HG02938 (cell line): ENCODE results near the gene SULT1C4.
A peak's percentile ranks its signal among the peaks of the same experiment; 100 is the strongest.

Experiments
- ATAC-seq: cut with Tn5 transposase; IDR thresholded peaks from one replicate; pipeline ENCODE4 v1.9.1; 2021; ENCODE audit warnings: mild to moderate bottlenecking, moderate library complexity; ENCODE audit not compliant: unreplicated experiment

Gene SULT1C4

DNA sequence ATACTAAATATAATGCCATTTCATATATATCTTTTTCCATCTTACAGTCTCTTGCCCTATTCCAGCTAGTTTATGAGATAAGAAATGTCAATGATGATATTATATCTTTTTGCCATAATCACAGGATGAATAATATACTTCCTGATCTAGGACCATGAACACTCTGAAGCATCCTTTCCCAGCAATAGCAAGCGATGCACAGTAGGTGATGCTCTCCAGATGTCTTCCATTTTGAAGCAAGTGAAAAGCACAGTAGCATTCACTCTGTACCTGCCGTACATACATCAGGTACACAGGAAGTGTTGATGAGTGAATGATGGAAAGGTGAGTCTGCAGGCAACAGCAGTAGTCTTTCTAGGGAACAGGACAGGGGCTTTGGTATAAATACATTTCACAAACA is 8.6 kb upstream of the SULT1C4 start:
- ATAC-seq: no peak

DNA sequence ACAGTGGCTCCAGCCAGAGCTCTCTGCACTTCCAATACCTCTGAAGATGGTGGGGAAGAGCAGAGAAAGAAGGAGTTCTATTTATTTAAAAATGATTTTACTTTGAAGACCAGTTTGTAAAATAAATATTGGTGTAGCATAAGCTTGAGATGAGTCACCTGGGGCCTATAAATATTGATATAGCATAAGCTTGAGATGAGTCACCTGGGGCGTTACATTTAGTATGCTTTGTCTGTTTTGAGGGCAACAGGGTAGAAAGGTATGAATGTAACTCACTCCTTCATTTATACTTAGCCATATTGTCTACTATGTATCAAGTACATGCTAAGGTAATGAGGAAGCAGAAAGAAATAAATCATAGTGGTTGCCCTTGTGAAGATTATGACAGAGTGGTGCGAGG is 7.7 kb upstream of the SULT1C4 start:
- no peak for ATAC-seq

DNA sequence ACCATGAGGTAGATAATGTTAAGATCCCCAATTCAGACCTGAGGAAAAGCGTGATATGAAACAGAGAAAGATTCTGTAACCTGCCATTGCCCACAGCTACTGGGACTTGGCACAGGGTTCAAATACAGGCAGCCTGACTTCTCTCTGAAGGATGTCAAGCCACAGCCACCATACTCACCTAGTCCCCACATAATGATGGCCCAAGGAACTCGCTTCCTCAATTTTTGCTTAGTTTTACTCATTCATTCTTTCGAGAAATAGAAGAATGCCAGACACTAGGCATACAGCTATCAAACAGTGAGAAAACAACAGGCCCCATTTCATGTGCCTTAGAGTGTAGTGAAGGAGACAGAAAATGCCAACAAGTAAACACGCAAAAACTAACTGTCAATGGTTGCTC is 980 bp upstream of the SULT1C4 start:
- no peak for ATAC-seq

DNA sequence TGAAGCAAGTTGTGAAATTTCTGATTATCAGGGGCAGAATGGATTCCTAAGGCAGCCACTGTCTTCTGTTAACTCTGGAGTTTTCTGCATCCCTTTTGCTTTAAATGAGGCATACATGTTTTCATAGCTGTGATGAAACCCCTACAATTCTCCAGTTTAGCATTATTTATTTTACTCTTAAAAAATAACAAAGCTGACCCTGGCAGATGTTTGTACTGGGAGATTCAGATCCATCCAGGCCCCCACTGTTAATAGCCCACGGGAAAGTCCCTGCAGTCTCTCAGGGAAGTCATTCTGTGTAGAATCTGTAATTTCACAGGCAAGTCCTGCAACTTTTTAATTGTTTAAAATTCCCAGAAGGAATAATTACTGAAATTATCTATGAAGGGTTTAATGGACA is 353 bp upstream of the SULT1C4 start:
- ATAC-seq: no peak

DNA sequence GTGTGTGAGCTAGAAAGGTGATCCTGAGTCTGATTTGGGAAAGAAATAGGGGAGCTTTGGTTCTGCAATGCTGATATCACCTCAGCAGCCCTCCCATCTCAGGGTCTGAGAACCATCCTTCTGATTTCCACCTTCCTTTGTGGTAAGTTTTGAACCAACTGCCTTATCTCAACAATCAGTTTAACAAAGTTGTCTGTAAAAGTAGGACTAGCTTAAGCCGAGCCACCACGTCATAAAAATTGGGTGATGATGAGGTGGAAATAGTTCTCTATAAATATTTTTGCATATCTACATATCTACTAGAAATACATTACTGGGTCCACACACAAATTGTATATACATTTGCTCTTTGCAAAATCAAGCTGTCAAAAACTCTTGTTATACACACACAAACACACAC is 1.1 kb downstream of the SULT1C4 start:
- ATAC-seq: no peak

DNA sequence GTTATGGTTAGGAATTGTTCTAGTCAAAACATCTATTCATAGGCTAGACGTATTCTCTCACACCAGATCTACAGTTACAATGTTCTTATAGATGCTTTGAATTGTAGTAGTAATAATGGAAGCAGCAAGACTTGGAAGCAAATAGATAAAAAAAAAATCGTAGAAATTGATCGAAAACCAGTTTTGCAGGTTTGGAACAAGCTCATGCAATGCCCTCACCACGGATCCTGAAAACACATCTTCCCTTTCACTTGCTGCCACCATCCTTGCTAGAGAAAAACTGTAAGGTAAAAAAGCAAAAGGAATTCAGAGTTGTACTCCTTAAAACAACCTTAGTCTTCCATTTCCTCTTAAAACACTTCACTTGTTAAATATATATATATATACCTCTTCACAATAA is 4.4 kb downstream of the SULT1C4 start:
- no peak for ATAC-seq

DNA sequence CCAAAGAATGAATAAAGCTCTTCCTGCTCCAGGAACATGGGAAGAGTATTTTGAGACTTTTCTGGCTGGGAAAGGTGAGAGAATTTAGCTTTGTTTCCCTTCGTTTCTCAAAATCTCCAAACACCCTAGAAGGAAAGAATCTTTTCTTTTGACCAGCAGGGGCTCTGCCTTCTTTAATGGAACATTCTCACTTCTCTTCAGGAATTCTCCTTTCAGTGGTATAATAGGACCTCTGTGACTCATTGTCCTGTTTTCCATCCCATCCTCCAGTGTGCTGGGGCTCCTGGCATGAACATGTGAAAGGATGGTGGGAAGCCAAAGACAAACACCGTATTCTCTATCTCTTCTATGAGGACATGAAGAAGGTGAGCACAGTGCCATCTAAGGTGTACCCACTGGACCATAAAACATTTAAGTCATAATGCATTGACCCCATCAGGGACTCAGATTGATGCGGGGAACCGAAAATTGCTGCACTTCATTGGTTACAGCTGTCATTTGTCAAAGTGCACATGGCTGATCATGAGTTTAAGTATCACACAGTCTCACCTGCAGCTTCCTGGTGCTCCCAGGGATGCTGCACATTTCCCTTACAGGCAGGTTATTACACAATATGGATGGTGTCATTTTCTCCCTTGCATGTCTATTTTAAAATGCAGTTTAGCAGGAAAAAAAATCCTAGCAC is 5.5 kb downstream of the SULT1C4 start:
- ATAC-seq: no peak

DNA sequence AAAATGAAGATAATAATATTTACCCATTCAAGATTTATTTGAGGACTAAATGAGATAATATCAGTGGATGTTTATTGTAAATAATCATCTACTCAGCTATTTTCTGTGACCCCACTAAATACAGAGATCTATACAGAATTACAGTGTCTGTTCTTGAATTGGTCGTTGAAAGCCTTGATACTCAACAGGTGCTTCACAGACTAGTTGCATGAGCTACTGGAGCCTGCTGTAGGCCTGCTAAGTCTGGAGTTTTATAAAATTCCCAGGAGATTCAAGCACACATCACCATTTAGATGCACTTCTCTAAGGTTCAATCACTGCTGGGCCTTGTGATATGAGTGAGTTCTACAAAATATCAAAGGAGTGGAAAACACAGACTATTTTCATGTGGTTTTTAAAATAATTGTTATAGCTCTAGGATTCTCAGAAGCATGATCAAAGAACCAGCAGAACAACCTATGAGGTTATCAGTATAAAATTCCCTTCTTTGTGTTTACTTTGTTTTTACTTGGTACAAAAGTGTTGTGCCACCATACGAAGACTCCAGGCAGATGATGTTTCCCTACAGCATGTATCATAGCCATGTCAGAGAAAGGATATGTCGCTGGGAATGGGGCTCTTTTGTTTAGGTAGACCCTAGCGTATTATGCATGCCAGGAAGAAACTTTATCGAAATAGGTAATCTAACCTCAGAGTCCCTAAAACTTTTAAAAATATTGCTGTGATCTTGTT is 7.1 kb downstream of the SULT1C4 start:
- ATAC-seq: no peak

DNA sequence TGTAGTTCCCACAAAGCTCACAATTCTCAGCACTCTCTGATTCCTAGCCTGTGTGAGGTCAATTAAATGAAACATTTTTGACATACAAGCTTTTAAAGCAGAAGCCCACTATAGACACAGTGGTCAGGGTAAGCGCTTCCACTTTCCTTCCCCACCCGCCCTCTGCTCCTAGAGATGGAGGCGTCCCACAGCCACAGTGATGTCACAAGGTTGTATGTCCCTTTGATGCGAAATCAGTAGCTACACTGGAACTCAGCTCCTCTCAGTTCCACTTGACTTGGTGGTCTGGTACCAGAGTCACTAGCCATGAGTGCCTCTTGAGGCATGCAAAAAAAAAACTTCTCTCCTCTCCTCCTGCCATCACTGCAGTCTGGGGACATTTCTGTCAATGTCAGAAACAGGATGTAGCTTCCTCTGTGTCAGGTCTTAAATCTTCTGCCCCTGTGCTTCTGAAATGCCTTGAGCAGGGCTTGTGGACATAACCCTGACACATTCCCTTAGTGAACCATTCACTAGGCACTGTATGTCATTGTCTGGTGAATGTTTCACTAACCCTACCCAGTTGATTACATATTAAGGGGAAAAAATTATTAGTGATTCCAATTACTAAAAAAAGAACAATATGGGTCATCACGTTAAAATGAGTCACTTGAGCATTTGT is 7.8 kb downstream of the SULT1C4 start:
- peak; percentile 76 for ATAC-seq

DNA sequence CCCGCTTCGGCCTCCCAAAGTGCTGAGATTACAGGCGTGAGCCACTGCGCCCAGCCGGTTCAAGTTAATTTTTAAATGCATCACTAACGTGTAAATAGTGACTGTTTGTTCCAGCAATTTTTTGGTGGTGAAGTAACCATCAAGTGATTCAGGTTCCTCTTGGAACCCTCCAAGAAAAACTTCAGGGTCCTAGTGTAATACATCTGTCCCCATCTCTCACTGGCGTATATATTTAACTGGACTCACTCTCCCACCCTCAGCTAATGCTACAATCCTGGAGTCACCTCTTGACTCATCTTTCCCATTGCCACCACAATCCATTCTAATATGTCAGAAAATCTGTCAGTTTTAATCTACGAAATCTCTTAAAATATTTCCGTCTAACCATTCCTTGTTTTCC is 10.3 kb downstream of the SULT1C4 start:
- ATAC-seq: no peak

DNA sequence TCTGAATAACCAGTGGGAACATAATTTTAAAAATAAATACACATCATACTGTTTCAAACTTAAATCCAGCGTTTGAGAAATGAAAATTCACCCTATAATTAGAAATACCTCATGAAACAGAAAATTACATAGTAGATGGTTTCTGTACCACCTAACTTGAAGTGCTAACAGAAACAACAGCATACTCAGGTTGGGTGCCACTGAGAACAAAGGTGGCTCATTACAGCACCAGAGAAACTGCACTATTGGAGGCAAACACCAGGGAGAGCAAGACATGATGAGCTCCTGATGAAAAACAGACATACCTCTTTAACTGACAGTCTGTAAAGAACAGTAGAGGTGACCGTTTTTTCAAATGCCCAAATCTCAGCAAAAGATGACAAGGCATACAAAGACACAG is 12.6 kb downstream of the SULT1C4 start:
- no peak for ATAC-seq

DNA sequence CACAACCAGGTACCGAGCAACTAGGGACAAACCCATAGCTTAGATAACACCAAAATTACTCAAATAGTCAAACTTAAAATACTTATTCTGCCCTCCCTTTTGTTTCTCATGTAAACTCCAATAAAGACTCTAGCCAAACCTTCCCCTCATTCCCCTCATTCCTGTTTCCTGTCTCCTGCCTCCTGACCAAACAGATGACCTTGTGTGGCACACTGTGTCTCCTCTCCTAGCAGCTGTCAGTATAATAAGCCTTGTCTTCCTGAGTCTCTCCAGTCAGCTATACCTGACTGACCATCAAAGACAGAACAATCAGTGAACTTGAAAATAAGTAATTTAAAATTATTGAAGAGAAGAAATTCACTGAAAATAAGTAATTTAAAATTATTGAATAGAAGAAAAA is 14.3 kb downstream of the SULT1C4 start:
- ATAC-seq: no peak

DNA sequence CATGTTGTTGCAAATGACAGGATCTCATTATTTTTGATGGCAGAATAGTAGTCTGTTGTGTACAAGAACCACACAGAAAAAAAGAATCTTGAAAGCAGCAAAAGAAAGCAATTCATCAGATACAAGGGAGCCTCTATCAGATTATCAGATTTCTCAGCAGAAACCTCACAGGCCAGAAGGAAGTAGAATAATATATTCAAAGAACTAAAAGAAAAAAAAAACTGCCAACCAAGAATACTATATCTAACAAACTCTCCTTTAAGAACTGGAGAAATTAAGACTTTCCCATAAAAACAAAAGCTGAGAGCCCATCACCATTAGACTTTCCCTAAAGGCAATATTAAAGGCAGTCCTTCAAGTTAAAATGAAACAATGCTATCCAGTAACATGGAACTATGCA is 15.4 kb downstream of the SULT1C4 start:
- no peak for ATAC-seq

DNA sequence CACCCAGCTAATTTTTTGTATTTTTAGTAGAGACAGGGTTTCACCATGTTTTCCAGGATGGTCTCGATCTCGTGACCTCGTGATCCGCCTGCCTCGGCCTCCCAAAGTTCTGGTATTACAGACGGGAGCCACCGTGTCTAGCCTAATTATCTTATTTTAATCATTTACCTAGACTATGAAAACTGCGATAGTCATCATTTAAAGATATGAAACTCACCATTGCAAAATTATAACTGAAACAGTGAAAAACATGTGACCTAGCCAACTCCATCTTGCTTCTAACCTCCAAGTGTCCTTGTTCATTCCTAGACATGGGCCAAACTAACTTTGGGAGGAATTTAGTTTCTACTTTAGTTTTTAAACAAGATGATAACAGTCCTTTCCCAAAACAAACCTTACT is 17.4 kb downstream of the SULT1C4 start:
- no peak for ATAC-seq

DNA sequence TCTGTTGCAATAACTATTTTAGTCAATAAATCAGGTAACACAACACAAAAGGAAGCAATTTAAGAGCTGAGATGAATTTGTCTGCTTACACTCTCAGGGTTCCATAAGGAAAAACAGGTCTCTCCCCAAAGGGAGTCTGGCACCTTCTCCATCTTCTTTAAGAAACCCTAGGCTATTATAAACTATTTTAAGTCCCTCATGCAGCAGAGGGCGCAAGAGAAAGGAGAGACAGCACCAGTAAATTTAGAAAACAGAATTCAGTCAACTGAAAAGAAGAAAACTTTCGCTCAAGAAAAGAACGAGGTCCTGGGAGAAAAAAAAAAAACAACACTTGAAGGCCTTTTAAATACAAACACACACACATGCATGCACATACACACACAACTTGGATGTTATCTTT is 19.1 kb downstream of the SULT1C4 start:
- ATAC-seq: no peak

DNA sequence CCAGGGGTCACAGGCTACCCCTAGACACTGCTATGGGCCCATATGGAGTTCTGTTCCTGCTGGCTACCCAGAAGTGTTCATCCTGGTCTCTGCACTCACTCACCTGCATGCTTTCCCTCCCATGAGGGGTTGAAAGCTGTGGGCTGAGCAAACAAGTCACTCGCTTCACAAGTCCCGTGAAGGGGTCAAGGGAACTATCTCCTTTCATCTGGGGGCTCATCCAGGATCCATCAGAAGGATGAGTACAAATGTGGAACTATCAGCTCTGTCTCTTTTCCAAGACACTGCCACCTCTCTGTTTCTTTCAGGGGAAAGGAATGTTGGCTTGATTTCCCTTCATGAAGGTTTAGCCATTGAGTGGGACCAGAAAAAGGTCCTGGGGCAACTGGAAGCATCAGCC is 21.7 kb downstream of the SULT1C4 start:
- no peak for ATAC-seq

DNA sequence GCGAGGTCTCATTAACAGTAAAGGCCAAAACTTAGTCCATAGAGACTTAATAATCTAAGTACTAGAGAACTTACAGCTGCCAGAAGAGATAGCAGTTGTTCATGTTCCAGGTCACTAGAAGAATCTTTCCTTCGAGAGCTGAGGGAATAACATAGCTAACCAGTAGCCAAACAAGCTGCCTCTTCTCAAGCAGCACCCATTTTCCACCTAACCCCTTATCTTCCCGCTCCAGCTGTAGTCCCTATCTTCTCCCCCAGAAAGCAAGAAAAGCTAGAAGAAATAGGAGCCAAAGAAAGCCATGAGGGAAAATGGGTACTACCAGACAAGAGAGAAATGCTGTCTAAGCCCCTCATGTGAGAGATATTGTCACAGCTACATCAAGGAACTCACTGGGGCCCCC is 24.0 kb downstream of the SULT1C4 start:
- ATAC-seq: no peak

DNA sequence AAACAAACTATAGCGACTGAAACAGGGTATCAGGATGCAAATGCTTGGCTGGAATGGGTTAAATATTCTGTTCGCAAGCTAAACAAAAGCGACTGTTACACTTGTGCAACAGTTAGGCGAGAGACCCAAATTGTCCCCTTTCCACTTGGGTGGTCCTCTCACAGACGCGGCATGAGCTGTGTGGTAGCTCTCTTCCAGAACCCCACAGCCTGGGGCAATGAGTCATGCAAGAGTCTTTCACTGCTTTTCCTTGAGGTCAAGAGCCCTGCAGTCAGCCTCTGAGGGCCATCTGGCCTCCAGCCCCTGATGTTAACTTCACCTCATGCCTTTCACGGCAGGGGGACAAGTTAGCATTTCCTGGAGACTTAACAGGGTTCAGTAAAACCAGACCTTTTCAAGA is 25.7 kb downstream of the SULT1C4 start:
- no peak for ATAC-seq

DNA sequence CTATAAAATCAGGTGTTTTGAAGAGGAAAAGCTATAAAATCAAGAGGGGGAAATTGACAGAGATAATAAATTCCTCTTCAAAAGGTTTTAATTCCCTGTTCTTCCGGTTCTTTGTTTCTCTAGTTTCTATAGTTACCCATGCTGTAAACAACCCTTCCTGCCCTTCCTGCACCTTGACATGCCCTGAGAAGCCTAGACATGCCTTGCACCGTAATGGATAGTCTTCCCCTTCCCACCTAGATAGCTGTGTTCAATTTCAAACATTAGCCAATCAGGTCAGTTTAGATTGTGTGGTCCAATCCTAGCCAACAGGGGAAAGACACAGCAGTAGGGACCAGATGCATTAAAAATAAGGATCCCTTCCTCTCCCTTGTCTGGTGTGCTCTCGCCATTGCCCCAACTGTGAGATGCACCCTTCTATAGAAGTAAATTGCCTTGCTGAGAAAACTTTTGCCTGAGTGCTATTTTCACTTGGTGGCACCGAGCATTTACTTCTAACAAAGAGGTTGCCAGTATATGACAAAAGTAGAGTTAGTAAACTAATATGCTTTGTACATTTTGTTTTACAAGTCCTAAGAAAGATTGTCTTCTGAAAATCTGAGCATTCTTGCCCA is 27.1 kb downstream of the SULT1C4 start:
- ATAC-seq: no peak

DNA sequence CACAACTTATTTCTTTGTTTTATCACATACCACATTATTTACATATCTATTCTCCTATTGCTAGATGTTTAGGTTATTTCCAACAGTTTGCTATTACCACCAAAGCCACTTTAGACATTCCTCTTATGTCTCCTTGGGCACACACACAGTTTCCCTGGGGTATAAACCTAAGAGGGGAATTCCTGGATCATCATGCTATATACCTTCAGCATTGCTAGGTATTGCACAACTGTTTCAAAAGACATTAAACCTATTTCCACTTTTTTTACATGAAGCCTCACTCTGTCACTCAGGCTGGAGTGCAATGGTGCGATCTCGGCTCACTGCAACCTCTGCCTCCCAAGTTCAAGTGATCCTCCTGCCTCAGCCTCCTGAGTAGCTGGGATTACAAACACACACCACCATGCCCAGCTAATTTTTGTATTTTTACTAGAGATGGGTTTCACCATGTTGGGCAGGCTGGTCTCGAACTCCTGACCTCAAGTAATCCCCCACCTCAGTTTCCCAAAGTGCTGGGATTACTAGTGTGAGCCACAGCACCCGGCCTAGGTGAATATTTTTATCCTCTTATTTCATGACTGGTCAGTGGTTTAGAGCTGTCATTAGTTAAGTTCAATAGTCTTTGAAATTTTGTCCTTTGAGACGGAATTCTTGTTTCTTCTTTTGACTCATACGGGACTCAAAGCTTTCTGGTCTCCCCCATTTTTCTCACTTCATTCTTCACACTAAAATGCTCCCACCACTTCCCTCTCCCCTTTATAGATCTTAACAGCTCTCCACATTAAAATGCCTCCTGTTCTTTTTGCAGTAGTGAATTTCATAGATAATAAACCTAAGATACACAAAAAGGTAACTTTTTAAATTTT is 30.3 kb downstream of the SULT1C4 start:
- ATAC-seq: no peak

DNA sequence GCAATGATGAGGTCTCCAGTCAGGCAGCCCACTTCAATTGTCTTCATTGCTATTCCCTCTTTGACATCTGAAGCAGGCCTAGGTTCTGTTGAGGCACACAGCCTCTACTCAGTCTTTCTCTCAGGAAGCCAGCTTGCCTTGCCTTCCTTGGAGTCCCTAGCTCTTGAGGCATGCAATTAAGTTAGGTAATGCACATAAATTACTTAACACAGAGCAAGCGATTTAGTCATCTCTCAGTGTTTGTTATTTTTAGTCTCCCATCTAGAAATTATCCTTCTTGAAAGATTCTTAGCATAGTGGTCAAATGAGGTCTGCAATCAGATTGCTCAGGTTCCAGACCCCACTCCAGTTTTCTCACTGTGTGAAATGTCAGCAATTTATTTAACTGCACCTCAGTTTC is 32.0 kb downstream of the SULT1C4 start:
- no peak for ATAC-seq
